HG02571 (cell line): ENCODE data around the gene MYH9.
"Not testable (repeated sequence)": the region's sequence is repeated elsewhere in the genome, so short reads cannot be mapped to it uniquely, and the experiment has no call there.

Source experiments
- ATAC-seq: cut with Tn5 transposase; IDR thresholded peaks from one replicate; pipeline ENCODE4 v1.9.1; 2021; ENCODE audit warnings: mild to moderate bottlenecking, moderate library complexity; ENCODE audit not compliant: unreplicated experiment

Gene MYH9

DNA sequence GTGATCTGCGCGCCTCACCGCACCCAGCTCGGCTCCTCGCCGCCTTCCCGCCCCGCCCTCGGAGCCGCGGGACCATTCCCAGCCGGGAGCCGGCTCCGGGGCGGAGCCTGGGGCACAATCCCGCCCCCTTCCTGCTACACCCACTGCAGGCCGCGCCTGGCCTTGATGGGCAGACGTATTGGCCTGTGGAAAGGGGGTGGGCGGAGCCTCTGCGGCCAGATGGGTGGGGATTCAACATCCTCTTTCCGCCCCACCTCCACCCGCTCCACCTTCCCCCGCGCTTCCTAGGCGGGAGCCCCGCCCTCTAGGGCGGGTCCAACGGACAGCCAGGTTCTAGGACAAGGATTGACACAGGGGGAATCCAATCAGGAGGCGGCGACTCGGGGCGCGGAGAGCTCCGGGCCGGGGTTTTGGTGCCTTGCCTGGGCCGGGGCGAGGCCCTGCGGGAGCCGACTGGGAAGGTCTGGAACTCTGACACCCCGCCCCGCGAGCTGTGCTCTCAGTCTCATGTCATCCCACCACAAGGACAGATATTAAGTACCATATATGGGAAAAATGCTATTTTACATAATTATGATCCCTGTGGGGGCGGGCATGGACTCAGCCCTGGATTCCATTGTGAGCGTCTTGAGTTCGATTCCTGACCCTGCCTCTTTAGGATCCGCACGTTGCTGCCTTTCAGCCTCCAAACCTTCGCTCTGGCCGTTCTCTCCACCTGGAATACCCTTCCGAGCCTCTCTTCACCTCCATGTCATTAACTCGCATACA is at the start of gene MYH9:
Gene MYH9 (minus strand): TSS at position 9 of the 768 bp plus-strand sequence. CDS start 38,731 bp downstream, outside the sequence.
- peak; percentile 70 for ATAC-seq

DNA sequence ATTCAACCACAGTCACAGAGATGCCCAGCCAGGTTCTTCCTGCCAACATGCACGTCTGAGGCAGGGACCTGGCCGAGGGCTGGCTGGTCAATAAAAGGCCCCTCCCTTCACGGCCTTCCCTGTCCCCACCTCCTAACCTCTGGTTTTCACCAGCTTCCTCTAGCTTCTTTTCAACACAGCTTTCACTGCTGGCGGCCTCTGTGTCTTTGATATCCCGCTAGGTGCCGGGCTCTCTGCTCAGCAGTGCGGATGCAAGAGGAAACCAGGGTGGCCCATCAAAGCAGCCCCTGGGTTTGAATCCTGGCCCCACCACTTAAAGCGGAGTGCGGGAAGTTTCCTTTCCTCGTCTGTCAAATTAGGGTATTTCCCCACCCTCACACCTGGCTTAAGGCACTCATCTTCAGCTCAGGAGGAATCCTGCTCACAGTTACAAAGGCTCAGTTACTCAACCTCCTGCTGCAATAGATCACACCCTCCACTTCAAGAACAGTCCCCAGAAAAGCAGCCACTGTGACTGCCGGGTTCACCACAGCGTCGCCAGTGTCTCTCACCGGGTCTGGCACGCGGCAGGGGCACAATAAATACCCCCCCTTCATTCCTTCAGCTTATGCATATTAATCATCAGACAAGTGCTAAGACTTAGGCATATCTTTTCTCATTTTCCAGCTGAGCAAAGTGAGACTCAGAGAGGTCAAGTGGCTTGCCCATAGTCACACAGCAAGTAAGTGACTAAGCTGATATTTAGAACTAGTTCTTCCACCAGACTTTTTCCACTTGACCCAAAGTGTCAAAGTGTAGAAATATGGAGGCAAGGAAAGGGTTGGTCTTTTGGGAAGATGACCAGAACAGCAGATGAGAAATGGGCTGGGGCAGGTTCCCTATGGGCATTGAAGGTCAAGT is 48.0 kb upstream of the MYH9 start:
- no peak for ATAC-seq

DNA sequence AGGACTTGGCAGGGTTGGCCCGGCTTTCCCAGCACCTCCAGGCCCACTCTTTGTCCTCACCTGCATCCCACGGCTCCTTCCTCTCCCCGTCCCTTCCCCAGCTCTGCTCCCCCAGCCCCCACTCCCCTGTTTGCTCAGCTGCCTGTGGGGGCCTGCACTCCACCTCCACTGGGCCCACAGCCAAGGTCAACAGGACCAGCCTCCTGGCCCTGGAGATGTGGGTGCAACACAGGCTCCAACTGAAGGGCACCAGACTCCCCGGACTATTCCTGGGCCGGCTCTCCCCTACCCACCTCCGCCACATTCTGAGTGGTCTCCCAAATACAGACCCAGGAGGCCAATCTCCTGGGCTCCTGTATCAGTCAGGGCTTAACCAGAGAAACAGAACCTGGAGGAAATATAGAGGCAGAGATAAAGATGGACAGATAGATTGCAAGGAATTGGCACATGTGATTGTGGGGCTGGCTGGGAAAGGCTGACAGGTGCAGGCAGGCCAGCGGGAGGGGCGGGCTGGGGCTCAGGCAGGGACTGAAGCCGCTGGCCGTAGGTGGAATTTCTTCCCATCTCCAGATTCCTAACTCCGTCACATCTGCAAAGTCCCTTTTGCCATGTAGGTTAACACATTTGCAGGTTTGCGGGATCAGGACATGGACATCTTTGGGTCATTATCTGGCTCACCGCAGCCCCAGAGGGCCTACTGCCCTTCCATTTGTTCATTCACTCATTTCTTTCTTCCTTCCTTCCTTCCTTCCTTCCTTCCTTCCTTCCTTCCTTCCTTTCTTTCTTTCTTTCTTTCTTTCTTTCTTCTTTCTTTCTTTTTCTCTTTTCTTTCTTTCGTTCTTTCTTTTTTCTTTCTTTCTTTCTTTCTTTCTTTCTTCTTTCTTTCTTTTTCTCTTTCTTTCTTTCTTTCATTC is 45.8 kb upstream of the MYH9 start:
- ATAC-seq: no peak

DNA sequence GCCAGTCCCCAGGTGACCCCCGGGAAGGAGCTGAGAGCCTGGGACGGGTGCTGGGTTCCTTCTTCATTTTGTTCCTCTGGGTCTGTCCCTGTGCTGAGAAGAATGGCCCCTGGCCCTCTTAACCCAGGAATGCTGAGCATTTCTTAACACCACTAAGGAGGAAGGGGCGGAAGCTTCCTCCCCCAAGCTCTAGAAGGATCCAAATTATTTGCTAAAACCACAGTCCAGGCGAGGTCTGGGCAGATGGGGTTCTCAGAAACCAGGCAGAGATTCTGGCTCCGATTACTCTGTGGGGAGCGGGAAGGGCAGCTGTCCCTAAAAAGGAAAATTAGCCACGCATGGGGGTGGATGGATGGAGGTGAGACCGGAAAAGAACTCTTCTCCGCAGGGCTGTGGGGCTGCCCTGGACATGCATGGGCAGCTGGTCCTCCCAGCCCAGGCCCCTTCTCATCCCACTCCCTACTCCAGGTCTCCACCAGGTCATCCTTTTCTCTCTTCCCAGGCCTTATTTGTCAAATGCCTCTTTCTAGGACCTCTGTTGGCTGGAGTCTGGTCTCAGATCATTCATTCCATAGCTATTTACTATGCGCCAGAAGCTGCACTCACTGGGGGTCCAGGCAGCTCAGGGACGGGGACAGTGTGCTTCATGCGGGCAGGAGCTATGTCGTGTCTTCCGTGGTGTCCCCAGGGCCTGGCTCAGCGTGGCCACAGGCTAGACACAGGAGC is 45.0 kb upstream of the MYH9 start:
- ATAC-seq: no peak

DNA sequence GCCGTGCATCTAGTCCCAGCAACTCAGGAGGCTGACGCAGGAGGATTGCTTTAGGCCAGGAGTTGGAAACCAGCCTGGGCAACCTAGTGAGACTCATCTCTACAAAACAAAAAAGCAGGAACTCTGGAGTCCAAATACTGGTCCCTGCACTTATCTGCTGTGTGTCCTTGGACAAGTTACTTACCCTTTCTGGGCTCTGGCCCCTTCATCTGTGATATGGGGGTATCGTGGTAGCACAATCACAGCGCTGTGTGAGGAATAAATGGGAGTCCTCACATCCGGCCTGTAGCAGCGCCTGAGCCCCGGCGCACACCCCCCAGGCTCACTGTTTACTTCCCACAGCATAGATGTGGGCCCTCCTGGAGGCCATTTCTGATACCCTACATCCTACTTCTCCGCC is 44.2 kb upstream of the MYH9 start:
- no peak for ATAC-seq

DNA sequence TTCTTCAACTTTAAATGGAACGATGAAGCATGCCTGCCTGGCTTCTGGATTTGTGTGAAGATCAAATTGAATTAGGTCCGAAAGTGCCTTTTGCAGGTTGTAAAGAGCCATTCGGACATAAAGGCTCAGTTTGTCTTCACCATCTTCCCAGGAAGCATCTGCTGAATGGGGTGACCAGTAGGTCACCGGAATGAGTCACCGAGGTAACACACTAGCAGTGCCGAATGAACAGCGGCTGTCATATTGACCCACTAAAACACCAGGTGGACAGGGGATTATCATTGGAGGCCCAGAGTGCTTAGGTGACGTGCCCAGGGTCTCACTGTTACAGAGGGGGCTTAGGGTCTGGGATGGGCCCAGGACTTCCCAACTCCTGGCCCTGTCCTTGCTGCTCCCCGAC is 43.1 kb upstream of the MYH9 start:
- ATAC-seq: no peak

DNA sequence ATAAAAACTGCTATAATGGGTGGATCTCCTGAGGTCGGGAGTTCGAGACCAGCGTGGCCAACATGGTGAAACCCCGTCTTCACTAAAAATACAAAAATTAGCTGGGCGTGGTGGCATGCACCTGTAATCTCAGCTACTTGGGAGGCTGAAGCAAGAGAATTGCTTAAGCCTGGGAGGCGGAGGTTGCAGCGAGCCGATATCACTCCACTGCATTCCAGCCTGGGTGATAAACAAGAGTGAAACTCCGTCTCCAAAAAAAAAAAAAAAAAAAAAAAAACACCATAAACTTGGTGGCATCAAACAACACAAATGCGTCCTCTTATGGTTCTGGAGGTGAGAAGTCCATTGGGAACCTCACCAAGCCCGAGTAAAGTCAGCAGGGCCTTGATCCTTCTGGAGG is 40.2 kb upstream of the MYH9 start:
- ATAC-seq: not testable (repeated sequence)

DNA sequence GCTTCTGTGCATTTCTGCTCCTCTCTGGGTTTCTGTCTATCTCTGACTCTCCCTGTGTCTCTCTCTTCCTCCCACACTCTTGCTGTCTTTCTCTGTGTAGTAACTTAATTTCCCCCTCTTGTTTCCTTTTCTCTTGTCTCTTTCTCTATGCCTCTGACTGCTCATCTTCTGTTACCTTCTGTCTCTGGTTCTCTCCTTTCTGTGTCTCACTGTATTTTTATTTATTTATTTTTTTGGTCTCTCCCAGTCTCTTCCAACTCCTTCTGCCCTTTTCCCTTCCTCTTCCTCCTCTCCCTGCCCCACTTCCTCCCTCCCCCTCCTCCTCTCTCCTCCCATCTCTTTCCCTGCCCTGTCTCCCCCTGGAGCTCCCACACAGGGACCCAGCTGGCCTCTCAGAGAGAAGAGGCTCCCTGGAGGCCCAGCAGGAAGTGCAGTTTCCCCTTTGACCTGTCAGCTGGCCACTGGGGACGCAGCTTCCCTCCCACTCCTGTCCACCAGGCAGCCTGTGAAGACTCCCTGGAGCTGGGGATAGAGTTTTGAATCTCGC is 38.3 kb upstream of the MYH9 start:
- no peak for ATAC-seq

DNA sequence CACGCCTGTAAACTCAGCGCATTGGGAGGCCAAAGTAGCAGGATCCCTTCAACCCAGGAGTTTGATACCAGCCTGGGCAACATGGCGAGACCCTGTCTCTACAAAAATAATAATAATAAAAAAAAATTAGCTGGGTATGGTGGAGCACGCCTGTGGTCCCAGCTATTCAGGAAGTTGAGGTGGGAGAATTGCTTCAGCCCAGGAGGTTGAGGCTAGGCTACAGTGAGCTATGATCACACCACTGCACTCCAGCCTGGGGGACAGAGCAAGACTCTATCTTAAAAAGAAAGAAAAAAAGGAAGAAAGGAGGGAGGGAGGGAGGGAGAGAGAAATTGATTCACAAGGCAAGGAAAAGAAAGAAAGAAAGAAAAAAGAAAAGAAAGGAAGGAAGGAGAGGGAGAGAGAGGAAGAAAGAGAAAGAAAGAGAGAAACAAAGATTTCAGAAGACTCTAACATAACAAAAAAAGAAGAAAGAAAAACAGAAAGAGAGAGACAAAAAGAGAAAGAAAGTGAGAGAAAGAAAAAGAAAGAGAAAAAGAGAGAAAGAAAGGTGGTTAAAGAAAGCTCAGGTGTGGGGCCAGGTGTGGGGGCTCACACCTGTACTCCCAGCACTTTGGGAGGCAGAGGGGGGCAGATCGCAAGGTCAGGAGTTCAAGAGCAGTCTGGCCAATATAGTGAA is 37.3 kb upstream of the MYH9 start:
- ATAC-seq: no peak

DNA sequence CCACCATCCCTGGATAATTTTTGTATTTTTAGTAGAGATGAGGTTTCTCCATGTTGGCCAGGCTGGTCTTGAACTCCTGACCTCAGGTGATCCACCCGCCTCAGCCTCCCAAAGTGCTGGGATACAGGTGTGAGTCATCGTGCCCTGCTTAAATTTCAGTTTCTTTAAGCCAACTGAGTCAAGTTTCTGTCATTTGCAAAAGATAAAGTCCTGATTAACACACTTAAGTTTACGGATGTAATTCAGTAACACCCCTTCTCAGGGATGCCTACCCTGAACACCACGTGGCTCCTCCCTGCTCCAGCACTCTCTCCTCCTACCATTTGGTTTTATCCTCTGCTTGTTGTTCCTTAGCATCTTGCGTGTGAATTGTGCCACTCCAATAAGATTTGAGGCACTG is 36.7 kb upstream of the MYH9 start:
- not testable (repeated sequence) for ATAC-seq

DNA sequence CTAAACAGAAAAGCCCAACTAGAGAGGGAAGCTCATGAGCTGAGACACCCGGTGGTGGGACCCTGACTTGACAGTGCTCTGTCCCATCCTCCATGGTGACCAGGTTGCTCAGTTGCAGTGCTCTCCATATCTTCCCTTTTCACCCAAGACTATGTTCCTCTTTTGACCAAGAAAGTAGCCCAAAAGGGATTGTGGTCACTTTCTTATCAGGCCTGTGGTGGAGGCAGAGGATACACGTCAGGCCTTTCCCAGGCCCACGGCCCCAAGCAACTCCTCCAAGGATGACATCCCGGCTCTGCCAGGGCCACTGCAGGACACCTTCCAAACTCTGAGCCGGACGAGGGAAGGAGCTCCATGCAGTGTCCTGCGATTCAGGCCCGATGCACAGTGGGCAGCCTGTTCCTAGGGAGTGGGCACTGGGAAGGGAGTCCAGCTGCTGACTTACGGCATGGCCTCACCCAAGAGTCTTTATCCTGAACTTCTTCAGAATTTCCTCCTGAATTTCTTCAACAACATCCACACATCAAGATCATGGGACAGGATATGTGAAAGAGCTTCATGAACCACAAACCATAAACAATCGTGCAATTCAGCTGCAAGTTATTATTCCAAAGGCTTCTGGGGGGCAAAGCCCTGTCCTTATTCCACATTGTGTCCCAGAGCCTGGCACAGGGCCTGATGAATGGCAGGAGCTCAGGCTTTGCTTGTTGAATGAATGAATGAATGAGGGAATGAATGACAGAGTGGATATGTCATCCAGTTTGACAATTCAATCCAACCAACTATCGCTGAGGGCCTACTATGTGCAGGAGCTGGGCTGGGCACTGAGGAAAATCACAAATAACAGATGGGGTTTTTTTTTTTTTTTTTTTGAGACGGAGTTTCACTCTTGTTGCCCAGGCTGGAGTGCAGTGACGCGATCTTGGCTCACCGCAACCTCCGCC is 36.0 kb upstream of the MYH9 start:
- no peak for ATAC-seq

DNA sequence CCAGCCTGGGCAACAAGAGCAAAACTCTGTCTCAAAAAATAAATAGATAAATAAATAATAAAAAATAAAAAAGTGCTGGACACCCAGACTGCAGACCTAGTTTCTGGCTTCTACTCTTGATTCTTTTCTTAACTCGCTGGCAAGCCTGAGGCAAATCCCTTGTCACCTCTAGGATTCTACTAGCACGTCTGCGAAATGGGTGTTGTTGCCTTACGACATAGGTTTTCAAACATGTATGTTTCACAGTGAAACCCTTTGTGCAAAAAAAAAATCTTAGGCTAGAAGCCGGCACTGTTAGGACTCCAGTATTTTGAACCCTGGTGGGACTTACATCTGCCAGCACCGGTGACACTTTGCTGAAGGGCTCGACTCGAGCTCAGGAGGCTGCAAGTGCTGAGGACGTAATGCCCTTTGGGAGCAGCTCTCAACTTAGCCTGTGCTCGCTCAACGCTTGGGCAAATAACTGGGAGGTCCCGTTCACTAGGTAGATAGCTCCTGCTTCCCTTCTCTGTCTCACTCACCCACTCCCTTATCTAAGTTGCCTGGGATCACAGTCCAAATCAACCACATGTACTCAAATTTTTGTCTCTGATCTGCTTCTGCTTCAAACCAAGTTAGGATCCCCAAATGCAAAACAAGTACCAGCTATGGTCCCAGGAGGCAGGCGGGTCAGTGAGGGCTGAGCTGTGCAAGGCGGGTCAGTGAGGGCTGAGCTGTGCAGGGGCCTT is 34.7 kb upstream of the MYH9 start:
- no peak for ATAC-seq

DNA sequence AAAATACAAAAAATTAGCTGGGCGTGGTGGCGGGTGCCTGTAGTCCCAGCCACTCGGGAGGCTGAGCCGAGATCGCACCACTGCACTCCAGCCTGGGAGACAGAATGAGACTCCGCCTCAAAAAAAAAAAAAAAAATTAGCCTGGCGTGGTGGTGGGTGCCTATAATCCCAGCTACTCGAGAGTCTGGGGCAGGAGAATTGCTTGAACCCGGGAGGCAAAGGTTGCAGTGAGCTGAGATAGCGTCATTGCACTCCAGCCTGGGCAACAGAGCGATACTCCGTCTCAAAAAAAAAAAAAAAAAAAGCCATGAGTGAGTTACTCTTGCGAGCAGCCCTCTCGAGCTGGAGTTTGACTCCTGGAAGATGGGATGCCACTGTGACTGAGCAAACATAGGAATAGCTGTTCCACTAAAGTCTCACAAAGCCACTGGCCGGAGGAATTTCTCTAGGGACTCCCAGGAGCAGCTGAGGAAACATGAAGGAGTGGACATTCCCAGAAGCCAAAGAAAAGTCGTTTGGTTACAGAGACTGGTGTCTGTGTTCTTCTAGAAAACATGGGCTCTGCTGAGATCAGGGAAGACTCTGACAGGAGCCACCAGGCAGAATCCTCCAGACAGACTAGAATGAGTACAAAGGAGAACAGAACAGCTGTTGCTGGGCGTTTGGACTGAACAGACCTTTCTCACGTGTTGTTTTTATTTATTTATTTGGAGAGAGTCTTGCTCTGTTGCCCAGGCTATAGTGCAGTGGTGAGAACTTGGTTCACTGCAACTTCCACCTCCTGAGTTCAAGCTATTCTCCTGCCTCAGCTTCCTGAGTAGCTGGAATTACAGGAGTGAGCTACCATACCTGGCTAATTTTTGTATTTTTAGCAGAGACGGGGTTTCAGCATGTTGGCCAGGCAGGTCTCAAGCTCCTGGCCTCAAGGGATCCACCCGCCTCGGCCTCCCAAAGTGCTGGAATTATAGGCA is 32.4 kb upstream of the MYH9 start:
- no peak for ATAC-seq

DNA sequence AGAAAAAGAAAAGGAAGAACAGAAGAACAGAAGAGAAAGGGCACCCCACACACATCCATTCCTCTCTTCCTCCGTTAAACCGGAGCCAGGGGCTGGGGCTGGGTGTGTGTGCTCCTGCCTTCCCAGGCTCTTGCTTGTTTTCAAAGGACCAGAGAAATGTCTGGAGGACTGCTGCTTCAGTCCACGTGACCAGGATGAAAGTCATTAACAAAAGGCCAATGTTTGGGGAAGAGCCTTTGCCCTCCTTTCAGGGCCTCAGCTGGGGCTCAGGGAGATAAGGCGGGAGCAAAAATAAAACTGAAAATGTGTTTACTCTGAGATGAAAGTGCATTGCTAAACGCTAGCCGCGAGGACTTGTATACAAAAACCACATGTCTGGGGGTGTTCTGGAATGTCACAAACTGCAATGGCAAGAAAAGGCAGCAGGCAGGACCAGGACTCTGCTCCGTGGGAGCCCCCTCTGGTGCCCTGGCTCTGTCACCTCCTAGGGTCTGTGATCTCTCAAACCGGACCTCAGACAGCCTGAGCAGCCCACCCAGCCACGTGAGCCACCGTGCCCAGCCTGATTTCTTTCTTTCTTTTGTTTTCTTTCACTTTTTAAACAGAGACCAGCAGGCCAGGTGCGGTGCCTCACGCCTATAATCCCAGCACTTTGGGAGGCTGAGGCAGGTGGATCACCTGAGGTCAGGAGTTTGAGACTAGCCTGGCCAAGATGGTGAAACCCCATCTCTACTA is 31.6 kb upstream of the MYH9 start:
- ATAC-seq: no peak

DNA sequence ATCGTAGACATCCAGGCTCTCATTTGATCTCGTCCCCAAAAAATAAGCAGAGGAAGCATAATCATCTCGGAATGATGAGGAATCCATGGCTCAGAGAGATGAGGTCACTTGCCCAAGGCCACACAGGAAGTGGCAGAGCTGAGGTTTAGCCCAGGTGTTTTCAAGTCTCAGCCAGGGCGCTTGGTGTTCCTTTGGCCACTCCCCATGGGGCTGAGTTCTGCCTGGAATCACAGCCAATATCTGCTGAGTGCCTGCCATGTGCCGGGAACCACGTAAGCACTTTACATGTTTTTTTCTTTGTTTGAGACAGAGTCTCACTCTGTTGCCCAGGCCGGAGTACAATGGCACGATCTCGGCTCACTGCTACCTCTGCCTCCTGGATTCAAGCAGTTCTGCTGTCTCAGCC is 29.5 kb upstream of the MYH9 start:
- no peak for ATAC-seq
